ENCODE results near the gene CKMT2. TPM values are rescaled to one million over a fixed set of nuclear protein-coding genes. Genes with fewer than 3 reads are reported as not detected.
A peak's percentile ranks its signal among the peaks of the same experiment; 100 is the strongest.

The CKMT2 gene
- total RNA-seq, 3 donors from 2014 or later = 1.1 to 1.7 (median 1.6) TPM

DNA sequence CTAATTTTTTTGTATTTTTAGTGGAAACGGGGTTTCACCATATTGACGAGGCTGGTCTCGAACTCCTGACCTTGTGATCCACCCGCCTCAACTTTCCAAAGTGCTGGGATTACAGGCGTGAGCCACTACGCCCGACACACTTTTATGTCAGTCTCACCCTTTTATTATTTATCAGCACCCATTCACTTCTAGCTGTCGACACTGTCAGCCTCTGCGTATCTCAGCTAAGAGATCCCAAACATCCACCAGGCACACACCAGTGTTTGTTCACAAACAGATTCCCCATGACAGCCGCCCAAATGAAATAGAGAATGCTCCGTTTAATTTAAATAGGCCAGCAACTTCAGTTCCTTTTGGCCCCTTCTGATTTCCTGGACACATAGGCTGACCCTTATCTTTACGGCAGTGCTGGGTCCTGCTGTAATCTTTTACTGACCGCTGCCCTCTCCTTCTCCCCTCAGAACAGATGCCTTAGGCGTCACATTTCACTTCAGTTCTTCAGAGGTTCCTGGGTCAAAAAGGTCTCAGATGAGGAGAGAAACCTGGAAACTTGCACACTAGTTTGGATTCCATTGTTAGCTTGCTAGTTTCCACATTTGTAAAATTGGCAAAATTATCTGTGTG is 43.1 kb upstream of the CKMT2 start:
- ATAC-seq (no peak), DNase-seq (no peak)
- Histone ChIP-seq H3K4me1 (ENCODE audit: low read depth) (peaks cover 3% of the 10 kb centered on the region), H3K4me3 (no peak overlapping the region), H3K9me3 (no peaks in the 10 kb centered on the region), H3K36me3 (ENCODE audit: low read depth) (no peaks in the 10 kb centered on the region)
- TF ChIP-seq, protein P1, sequence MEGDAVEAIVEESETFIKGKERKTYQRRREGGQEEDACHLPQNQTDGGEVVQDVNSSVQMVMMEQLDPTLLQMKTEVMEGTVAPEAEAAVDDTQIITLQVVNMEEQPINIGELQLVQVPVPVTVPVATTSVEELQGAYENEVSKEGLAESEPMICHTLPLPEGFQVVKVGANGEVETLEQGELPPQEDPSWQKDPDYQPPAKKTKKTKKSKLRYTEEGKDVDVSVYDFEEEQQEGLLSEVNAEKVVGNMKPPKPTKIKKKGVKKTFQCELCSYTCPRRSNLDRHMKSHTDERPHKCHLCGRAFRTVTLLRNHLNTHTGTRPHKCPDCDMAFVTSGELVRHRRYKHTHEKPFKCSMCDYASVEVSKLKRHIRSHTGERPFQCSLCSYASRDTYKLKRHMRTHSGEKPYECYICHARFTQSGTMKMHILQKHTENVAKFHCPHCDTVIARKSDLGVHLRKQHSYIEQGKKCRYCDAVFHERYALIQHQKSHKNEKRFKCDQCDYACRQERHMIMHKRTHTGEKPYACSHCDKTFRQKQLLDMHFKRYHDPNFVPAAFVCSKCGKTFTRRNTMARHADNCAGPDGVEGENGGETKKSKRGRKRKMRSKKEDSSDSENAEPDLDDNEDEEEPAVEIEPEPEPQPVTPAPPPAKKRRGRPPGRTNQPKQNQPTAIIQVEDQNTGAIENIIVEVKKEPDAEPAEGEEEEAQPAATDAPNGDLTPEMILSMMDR (IDR thresholded peaks at IDR 0.05) = no peak
- intact Hi-C loops (cut with DNase I, micrococcal nuclease) = no loop called here

DNA sequence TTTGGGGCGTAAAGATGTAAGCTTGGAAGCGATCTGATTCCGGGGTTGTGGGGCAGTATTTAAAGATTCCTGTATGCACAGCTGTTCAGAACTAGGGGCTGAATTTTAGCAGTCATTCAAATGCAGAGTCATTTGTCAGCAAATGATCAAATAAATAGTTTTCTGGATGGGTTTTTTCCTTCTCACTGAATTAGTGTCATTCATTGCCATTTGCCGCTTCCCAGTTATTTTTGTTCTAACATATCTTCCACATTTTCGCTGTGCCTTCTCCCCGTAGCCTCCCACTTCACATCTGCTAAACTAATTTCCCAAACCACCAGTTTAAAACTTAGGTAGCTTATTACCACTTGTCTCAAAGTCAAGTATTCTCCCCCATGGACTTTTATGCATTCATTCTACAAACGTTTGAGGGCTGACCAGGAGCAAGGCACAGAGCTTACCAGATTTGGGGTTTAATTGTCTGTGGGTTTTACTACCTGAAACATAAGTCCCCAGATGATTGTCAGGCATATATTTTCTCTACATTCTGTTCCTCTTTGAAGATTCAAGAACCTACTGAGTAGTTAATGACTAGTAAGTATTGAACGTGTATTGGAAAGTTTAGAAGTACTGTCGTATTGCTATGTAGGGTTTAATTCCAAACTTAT is 41.3 kb upstream of the CKMT2 start:
- intact Hi-C loops (cut with DNase I, micrococcal nuclease) = no loop called here
- H3K9me3 ChIP-seq = no peaks in the 10 kb centered on the region
- no peak for ATAC-seq
- H3K4me3 ChIP-seq = no peak overlapping the region
- H3K36me3 ChIP-seq (ENCODE audit: low read depth) = no peaks in the 10 kb centered on the region
- no peak for DNase-seq
- peaks cover 6% of the 10 kb centered on the region for H3K4me1 ChIP-seq (ENCODE audit: low read depth)
- TF ChIP-seq, protein P1 (IDR thresholded peaks at IDR 0.05) = no peak

DNA sequence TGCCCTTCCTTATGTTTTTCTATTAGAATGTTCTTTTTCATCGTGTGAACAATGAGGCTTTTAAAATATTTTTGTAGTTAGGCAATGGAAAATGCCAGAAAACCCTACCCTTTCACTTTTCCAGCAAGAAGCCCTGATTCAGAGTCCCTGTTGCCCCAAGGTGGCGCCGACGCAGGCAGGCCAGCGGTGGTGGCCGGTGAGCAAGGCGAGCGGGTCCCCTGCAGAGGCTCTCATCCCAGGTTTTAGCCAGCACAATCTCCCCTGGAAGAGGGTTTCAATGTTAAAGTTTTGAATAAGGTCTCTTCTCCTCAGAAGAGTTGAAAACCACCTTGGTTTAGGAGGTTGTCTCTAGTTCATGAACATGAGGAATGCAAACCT is 40.8 kb upstream of the CKMT2 start:
- DNase-seq (no peak), ATAC-seq (no peak)
- Histone ChIP-seq H3K4me3 (no peak overlapping the region), H3K36me3 (ENCODE audit: low read depth) (no peaks in the 10 kb centered on the region), H3K9me3 (no peaks in the 10 kb centered on the region), H3K4me1 (ENCODE audit: low read depth) (peaks cover 6% of the 10 kb centered on the region)
- intact Hi-C loops (cut with DNase I, micrococcal nuclease) = no loop called here
- TF ChIP-seq, protein P1 (IDR thresholded peaks at IDR 0.05) = no peak

DNA sequence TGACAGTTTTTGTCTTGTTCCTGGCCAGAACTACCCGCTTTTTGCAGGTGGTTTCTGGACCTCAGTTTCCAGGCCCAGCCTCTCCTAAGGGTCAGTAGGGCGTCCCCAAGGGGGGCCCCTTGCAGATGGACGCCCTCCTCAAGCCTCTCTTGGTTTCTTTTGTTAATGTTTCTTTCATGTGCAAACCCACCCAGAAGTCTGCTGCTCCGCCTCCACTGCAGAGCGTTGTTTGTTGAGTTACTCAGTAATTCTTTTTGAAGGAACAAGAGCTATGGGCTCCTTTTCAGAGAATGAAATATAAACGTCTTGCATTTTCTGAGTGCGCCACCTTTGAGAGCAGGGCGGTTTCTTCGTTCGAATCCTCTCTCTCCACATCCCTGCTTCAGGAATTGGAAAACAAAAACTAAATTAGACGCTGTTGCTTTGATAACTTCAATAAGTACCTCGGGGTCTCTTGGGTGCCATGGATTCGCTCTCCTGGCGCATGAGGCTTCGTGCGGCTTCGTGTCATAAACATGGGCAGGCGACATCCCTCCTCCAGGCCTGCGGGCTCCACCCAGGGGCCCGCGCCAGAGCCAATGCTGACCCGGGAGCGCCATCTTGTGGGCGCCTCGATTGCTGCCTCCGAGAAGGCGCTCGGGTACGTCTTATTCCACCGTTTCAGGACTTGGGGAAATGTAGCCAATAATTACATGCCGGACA is 38.3 kb upstream of the CKMT2 start:
- peak; percentile 75 to 89 (median 88) for DNase-seq
- intact Hi-C loops (cut with DNase I, micrococcal nuclease) = no loop called here
- H3K4me3 ChIP-seq = no peak overlapping the region
- peaks cover 6% of the 10 kb centered on the region for H3K4me1 ChIP-seq (ENCODE audit: low read depth)
- peak; percentile 99 for ATAC-seq
- no peaks in the 10 kb centered on the region for H3K36me3 ChIP-seq (ENCODE audit: low read depth)
- TF ChIP-seq, protein P1 (IDR thresholded peaks at IDR 0.05) = peak; percentile 77
- H3K9me3 ChIP-seq = no peaks in the 10 kb centered on the region

DNA sequence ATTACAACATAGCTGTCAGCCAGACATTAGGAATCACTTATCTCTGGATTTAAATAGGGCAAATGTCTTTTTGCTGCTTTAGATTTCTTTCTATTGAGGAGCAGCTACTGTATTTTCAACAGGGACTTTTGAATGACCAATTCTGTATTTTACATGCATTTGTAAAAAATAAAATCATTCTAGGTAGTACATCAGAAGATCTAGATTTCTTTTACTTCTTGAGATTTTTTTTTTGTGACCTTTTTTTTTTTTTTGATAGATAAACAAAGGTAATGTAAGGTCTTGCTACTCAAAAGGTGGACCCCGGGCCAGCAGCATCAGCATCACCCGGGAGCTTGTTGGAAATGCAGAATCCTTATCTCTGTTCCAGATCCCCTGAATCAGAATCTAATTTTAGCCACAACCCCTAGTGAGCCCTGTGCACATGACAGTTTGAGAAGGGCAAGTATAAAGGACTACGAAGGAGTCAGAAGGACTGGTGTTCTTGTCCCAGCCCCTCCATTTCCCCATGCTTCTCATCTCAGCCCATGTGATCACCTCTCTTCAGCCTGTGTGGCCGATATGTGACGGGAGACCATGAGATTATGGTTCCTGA is 37.7 kb upstream of the CKMT2 start:
- intact Hi-C loops (cut with DNase I, micrococcal nuclease) = no loop called here
- Histone ChIP-seq H3K9me3 (no peaks in the 10 kb centered on the region), H3K4me3 (no peak overlapping the region), H3K4me1 (ENCODE audit: low read depth) (peaks cover 6% of the 10 kb centered on the region), H3K36me3 (ENCODE audit: low read depth) (no peaks in the 10 kb centered on the region)
- TF ChIP-seq, protein P1 (IDR thresholded peaks at IDR 0.05) = no peak
- DNase-seq = no peak
- ATAC-seq = no peak
